Embryonic facial prominence (tissue), 1 donor: ENCODE measurements around the gene FAM120B.

Experiments used
- DNase-seq: peaks from one replicate; pipeline ENCODE4 v3.0.0-alpha.2; 2016; ENCODE audit errors: extremely low spot score

FAM120B gene

GRCh38 chr6:170286246-170286933 is 20.2 kb upstream of the FAM120B start:
- no peak for DNase-seq

- DNase-seq: no peak
Observed at GRCh38 chr6:170286934-170287265, 19.7 kb upstream of the FAM120B start.

- no peak for DNase-seq
Observed at GRCh38 chr6:170287371-170287876, 19.1 kb upstream of the FAM120B start.

- DNase-seq: no peak
Observed at GRCh38 chr6:170288091-170288631, 18.4 kb upstream of the FAM120B start.

GRCh38 chr6:170288852-170289179 is 17.7 kb upstream of the FAM120B start:
- no peak for DNase-seq

- no peak for DNase-seq
Observed at GRCh38 chr6:170289180-170289931, 17.2 kb upstream of the FAM120B start.

GRCh38 chr6:170289951-170290295 is 16.6 kb upstream of the FAM120B start:
- DNase-seq: no peak

- DNase-seq: no peak
Observed at GRCh38 chr6:170290296-170291128, 16.0 kb upstream of the FAM120B start, which contains the start of gene DLL1. Gene DLL1 (minus strand): TSS chr6:170291078. CDS start chr6:170290139, 939 bp downstream.

- no peak for DNase-seq
Observed at GRCh38 chr6:170291271-170292110, 15.1 kb upstream of the FAM120B start.

GRCh38 chr6:170292111-170292406 is 14.5 kb upstream of the FAM120B start:
- DNase-seq: no peak

GRCh38 chr6:170292407-170293158 is 14.0 kb upstream of the FAM120B start:
- DNase-seq: no peak

GRCh38 chr6:170293341-170294231 is 13.0 kb upstream of the FAM120B start:
- DNase-seq: no peak

GRCh38 chr6:170294298-170294730 is 12.2 kb upstream of the FAM120B start:
- no peak for DNase-seq

- DNase-seq: no peak
Observed at GRCh38 chr6:170294813-170295509, 11.6 kb upstream of the FAM120B start.

GRCh38 chr6:170295510-170296422 is 10.8 kb upstream of the FAM120B start:
- DNase-seq: peak; percentile 45

GRCh38 chr6:170296423-170296745 is 10.2 kb upstream of the FAM120B start:
- no peak for DNase-seq

GRCh38 chr6:170296746-170297575 is 9.6 kb upstream of the FAM120B start:
- no peak for DNase-seq
